ENCODE results near the gene RABGAP1L.

Gene RABGAP1L

DNA sequence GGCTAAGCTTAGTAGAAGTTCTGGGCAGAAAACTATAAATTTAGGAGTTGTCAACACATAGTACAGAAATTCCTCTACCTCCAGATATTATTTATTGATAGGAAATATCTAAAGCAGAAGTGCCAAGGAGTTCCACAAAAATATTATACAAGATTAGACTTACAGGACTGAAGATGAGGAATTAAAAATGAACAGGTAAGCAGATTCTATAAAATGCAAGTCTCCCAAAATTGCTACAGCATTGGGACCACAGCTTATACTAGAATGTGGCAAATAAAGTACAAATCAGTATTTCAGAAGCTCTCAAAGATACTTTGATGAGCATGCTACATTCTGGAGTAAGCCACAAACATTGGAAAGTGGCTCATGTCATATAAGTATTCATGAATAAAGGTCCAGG lies 790.3 kb downstream of the RABGAP1L start:
- no peak for DNase-seq

DNA sequence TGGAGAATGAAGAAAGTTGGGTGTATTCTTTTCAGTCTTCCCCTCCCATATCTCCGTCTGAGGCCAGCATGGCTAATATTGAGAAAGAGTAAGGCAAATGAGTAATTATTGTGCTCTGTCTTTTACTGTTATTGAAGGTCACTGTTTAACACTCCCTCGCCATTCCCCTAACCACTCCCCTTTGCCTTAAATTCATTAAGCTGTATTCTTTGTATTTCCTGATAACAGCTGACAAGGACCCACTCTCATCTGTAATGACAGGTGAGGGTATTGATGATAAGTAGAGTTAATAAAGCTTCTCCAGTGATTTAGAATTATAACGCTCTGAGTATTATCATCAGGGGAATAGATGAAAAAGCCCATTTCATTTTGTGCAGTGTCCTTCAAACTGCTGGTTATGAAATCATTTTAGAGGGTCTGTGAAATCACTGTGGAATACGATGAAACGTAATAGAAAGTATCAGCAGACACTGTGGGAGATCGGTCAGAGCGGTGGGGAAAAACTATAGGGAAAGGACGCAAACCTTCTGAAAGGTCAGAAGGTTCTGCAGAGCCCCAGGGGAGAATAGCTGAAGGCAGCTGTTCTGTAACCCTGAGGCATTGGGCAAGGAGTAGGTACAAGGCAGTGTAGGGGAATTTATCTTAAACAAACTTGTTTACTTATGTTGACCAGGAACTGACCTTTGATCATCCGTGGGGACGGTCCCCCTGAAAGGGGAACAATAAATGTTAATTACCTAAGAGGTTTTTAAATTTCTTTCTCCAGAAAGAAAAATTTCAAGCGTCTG lies 794.2 kb downstream of the RABGAP1L start:
- DNase-seq: no peak

DNA sequence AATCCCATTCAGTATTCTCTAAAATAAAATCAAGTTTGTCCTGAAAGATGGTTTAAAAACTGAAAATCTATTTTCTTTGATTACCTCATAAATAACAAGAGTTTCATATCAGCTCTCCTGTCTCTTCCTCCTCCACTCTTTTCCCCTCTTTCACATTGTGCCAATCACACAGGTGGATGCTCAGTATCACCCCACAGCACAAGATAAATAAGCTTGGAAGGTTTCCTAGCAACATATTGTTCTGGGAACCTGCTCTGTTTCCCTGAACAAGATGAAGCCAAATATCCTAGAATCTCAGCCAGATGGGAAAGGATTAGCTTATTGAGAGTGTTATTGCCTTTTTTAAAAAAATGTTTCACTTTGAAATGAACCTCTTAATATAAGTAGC lies 794.7 kb downstream of the RABGAP1L start:
- no peak for DNase-seq

DNA sequence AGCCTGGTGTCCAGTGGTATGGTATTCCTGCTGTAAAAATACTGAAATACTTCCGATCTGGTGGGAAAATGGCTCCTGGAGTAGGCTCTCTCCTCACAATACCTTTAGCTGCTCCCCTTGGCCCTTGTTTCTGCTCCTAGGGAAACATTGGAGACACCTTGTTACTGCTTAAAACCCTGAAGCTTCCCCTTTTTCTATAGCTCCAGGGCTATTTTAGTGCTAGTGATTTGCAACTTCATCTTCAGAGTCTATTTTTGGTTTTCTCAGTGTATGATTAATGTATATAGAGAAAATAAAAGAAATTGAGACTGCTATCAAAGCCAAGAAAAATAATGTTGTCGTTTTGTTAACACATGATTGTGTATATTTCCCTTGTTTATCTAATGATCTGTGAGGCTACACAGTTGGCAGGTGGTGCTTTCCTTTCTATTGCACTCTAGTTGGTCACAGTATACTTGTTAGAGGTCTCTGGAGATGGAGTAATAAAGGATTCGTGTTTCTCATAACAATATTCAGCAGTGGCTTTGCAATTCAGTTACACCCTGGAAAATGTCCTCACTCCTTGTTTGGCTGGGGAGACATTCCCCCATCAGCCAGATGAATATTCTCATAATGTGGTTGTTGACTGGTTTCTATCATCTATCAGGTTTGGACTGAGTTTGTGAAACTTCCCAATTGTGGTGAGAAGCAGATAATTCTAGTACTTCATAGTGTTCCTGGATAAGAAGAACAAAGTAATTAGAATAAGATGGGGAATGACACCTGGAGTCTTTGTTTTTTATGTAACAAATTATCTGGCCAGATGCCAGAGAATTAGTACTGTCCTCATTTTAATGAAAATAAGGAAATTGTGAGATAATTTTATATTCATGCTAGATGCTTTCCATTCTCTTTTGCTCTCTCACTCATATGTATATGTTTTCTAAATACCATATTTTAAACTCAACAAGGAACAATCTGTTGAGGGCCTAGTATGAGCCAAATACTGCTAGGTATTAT lies 795.6 kb downstream of the RABGAP1L start:
- no peak for DNase-seq

DNA sequence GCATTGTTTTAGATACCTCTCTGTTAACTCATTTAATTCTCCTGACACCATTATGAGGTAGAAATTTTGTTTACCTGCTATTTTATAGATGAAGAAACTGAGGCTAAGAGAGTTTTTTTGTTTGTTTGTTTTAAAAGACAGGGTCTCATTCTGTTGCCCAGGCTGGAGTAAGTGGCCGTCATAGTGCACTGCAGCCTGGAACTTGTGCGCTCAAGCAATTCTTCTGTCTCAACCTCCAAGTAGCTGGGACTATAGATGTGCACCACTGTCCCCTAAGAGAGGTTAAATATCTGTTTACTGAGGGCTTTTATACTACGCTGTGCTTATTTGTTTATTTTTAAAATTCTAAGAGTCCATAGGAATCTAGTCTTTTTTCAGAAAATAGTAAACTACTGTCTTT lies 796.8 kb downstream of the RABGAP1L start:
- no peak for DNase-seq

DNA sequence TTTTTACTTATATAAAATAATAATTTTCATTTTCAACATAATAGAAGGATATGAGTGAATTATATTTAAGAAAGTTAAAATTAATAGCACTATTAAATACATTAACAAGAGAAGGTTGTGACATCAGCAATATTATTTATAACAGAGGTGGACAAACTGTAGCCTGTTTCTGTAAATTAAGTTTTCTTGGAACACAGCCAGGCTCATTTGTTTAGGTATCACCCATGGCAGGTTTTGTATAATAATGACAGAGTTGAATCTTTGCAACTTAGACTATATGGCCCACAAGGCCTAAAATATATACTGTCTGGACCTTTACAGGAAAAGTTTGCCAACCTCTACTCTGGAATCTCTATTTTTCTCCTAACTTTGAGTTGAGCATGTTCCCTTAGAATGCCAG lies 797.7 kb downstream of the RABGAP1L start:
- no peak for DNase-seq

DNA sequence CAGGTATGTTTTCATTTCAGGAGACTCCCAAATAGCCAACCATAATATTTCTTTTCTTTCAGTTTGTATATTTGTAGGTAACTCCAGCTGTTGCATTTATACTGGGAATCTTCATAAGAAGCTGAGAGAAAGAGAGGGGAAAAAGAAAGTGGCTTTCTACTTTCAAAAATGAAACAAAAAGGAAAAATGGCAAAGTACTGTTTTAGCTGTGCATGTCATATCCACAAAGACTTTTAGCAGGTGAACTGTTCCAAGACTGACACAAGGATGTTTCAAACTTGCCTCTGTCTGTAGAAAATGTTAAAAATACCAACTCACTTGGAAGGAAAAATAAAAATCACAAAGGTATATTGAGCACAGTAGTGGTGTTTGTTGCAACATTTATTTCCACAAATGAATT lies 798.5 kb downstream of the RABGAP1L start:
- DNase-seq: no peak

DNA sequence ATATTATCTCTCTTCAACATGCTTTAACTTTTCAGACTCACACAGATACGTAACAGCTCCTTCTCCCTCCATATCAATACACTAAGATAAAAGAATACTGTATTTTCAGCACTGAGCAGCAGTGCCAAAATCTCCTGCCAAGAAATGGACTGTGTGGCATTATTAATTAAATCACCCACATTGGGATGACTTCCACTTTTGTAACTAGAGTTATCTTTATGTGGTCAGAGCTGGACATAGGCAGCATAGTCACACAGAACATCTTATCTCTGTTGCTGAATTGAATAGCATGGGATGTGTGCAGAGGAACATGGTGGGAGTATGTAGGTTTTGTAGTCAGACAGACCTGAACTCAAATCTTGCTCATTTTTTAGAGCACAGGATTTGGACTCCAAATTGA lies 799.1 kb downstream of the RABGAP1L start:
- DNase-seq: no peak

DNA sequence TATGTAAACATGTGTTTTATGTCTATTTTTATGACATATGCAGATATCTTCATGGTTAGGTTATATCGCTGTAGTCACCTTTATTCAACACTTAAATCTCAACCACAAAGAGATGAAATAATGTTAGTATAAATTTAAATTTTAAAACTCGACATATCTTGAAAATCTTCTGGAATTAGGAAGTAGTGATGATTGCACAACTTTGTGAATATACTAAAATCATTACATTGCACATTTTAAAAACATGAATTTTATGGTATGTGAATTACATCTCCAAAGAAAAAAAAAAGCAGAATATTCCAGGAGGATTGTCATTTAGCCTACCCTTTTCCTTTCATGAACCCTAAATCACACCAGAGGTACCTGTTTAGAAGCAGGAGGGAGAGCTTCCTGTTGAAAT lies 801.0 kb downstream of the RABGAP1L start:
- no peak for DNase-seq

DNA sequence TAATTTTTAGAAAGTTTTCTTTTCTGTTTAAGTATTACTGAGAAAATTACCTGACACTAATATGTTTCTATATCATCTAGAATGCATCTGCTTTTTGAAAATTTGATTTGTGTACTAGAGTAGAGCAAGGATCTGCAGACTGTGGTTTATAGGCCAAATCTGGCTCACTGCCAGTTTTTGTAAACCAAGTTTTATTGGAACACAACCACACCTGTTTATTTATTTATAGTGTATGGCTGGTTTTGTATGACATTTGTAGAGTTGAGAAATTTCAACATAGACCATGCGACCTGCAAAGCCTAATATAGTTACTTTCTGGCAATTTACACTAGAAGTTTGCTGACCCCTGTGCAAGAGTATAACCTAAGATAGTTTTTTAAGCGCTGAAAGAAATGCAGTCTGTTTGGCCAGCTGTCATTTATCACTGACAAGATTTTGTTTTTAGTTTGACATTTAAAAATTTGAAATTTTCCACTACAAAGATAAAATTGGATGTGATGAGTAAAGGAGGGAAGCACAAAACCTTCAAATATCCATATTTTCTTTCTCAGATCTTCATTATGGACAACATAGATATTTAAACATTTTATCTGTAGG lies 804.3 kb downstream of the RABGAP1L start:
- no peak for DNase-seq

DNA sequence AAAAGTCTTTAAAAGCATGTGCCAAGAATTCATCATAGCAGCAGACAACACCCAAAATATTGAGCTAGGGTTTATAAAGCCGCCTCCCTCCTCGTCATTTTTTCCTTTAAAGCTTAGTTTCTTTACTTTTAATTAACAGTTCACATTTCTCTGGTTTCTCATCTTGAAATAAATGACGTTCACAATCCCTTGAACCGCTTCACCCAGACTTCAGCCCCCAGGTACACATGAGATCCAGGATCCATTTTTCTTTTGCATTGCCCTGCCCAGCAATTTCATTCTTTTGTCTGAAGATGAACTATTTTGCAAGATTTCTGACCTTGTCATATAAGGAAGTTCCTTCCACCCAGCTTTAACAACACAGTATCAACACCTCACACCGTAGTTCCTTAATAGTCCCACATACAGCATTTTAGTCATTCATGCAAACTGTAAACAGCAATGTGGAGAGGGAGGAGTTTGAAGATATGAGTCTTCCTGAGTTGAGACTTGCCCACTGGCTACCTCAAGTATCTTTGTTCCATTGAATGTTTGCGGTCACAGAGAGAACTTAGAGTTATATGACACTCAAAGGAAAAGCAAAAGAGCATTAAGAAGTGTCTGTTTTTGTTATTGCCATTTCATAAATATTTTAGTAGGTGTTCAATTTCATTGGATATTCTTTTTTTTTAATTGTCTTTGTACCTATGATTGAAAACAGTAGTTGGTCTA lies 805.1 kb downstream of the RABGAP1L start:
- no peak for DNase-seq

DNA sequence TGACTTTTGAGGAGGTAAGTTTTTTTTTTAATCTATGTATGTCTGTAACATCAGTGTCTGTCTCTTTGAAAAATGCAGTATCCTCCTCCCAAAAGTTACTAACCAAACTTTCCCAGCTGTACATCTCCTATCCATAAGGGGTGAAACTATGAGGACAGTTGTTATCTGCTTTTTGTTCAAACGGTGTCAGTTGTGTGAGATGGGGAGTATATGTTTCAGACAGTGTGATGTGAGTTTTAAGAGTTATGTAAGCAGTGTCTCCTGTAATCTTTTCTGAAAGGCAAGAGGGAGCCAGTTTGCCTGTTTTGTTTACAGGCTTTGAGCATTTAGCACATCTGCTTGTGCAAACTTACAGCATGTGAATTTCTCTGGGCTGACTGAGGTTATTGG lies 805.6 kb downstream of the RABGAP1L start:
- DNase-seq: no peak

DNA sequence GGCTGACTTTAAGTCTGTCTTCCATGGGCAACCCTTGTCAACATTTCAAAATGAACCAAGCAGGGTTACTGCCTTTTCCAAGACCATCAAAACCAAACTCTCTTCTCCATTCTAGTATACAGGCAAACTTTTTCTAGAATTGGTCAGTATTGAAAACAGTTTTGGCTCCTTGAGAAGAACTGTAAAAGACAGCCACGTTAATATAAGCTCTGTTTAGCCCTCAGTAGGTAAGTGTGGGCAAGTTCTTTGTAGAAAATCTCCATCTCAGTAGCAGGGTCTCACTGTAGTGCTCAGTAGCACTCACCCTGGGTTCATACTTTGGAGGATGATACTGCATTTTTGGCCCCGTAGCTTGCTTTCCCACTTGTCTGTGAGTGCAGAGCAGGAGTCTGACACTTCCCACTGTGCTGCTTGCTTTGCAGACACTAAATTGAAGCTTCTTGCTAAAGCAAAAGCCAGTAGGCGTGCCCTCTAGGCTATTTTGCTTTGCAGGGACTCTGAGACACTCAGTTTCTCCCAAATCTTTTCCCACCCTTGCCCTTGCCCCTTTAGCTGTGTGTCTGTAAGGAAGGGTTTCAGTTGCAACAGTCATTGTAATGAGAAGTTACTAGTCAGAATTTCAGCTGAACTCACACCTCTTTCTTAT lies 806.2 kb downstream of the RABGAP1L start:
- DNase-seq: no peak

DNA sequence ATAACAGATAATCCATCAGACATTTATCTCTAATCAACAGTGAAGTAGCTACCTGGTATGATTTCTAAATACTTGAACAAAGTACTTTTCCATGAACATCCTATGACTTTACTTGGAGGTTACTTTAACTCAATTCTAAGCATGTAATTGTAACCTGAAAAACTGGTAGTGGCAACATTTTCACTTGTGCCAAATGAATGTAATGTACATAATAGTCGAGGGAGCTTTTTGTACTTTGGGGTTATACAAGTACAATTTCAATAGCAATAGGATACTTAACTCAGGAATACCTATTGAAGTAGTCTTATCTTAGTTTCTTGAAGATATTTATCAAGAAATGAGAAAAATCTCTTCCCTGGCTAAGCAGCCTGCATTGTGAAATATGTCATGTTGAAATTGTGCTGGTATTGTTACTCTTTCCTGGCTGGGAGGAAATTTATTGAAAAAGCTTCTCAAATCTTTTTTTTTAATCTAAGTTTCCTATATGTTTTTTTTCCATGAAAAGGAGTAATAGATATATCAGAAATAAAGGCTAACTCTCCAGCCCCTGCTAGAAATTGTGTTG lies 806.8 kb downstream of the RABGAP1L start:
- no peak for DNase-seq

DNA sequence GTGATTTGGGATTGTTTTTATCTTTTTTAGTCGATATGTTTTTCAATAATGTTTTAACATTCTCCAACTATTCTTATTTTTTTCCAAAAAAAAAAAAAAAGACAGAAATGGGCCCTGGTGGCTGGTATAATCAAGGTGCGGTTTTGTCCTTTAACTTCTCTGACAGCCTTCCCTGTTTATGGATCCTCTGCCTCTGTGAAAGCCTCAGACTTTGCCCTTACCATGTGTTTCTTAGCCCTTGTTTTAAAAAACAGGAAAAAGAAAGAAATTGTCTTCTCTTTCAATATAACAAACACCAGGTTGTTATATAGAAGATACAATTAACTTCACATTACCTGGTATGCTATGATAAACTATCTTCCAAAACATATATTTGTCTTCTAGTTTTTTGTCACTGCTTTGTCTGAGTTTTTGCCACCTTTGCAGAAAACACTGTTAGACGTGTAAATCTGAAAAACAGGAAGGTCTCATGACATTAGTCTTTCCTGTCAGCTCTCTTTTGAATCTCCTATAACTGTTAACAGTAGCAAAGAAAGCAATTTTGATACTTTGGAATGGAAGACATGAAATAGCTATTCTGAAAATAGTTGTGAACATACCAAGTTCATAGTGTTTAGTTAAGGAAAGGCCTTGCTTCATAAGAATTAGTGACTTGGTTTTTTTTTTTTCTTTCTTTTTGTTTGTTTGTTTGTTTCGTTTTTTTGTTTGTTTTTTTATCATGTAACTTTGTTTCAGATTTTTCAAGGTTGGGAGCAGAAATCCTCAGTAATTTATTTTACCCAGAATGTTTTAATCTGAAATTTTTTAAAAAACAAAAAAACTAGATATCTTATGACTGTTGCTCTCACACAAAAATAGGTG lies 808.8 kb downstream of the RABGAP1L start:
- DNase-seq: no peak

DNA sequence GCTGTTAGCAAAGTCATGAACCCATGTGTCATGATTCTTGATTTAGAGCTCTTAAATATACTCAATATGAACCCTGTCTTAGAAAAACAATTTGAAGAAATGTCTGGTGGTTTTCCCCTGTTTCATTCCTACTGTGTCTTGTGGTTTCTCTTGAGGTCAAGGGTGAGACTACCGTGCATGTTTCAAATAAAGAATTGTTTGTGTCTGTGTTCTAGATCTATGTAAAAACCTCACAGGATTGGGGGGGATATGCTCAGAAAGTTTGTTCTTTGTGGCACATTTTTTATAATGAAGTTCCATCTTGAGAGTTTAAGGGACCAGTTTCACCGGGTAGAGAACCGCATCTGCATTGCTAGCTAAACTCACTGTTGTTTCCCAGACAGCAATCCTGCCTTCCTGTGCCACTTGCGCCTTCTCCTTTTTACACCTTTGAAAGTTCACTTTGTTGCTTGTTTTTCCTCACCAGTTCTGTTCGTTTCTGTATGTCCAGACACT lies 809.5 kb downstream of the RABGAP1L start:
- peak; percentile 52 for DNase-seq

DNA sequence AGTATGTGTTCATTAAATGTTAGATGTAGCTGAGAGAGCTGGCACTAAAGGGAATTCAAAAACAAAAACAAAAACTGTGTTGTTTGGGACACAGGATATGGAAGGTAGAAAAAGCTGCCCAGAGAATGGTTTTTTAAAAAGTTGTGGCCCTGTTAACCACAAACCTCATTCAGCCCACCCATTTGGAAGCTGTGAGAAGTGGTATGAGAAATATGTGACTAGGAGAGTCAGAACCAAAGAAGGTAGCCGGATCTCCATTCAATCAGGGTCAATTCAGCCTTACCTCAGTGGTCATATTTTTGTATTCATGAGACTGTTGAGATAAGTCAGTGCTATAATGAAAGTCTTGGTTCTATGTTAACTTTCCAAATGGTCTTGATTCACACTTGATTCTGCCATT lies 810.7 kb downstream of the RABGAP1L start:
- no peak for DNase-seq

DNA sequence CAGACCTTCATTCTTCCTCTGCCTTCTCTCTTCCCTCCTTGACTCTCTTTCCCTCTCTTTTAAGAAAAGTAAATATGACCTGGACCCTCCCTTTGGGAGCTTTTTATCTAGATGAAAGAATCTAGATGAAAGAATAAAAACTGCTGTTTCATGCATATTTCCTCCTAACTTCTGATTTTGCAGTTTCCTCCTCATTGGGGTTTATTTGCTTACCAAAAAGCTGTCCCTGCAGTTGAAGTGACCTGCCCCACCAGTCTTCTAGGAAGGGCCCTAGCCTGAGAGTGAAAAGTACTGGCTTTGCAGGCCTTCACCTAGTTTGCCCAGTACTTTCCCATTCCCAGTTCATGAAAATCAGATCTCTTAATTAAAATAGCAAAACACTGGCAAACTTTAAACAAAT lies 812.1 kb downstream of the RABGAP1L start:
- no peak for DNase-seq

DNA sequence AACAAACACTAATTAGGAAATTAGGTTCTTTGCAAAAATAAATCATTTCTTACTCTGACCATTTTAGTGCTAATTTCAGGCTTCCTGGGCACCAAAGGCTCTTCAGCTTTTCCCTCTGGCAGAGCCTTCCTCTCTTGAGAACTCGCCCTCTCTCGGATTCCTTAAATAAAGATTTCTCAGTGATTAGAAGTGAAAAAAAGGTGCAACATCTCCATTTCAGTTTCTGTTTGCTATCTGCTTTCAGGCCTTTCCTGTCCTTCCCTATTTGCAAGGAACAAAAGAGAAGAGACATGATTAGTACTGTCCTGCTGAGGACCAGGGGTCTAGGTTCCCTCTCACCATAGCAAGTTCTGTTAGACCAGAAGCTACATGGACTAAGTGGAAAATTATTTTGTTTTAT lies 812.6 kb downstream of the RABGAP1L start:
- no peak for DNase-seq

DNA sequence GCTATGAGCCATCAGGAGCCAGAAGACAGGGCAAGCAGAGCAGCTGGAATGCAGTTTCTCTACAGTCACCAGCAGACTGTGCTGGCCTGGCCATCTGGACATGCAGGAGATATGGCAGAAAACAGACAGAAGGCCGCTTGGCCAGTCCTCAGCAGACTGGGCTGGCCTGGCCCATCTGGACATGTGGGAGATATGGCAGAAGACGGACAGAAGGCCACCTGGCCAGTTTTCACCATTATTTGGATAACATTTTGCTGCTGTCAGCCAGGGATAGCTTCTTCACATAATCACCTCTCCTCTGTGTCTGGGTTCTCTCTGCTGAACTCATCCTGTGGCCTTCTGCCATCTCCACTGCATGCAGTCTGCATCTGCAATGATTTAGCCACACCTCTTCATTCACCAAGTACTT lies 815.4 kb downstream of the RABGAP1L start:
- DNase-seq: no peak

DNA sequence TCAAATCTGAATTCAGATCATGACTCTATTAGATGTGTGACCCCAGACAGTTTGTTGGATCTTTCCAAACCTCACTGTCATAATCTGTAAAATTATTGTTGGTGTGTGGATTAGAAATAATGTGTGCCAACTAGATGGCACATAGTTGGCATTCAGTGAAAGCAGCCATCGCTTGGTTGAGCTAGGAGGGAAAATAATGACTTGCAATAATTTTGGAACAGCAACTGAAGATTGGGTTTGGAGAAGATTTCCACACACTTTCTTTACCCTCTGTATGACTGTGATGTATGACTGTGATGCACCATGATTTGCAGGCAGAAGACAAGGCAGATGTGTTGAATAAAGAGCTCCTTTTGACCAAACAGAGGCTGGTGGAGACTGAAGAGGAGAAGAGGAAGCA lies 816.4 kb downstream of the RABGAP1L start:
- no peak for DNase-seq
